Stomach (tissue), 4 donors: ENCODE data around the gene FOS.

Experiments used
- CTCF ChIP-seq, 7 experiments: fragments of 450-650 bp in 4 of 7; fragments of 200-600 bp in 3 of 7; sonication (generic) in 3 of 7; IDR thresholded peaks; one replicate each; pipeline ENCODE4 v1.5.1; 2016 to 2019; ENCODE audit warnings: antibody characterized with exemption in 7 of 7, control low read depth in 2 of 7, mild to moderate bottlenecking in 1 of 7
- EP300 ChIP-seq: sonication (generic); formaldehyde crosslinking; IDR thresholded peaks from one replicate; pipeline ENCODE4 v1.6.1; 2017; ENCODE audit warnings: antibody characterized with exemption
- POLR2A ChIP-seq, 4 donors: fragments of 450-650 bp; IDR thresholded peaks; one replicate each; pipeline ENCODE4 v1.6.1; 2016; ENCODE audit warnings: antibody characterized with exemption in 4 of 4, control low read depth in 2 of 4, mild to moderate bottlenecking in 1 of 4, moderate library complexity in 1 of 4

GRCh38 chr14:75236467-75236866 lies 42.2 kb upstream of the FOS start:
- TF ChIP-seq CTCF (IDR thresholded peaks at IDR 0.05) (no peak), POLR2A (IDR thresholded peaks at IDR 0.05) (no peak), EP300 (no peak)
